ENCODE results near the gene FBXO22.

- TF ChIP-seq SUZ12 (IDR thresholded peaks at IDR 0.05) (no peak), ELF4 (IDR thresholded peaks at IDR 0.05) (no peak), BHLHE40 (IDR thresholded peaks at IDR 0.05; ENCODE audit: borderline replicate concordance) (no peak), ZNF384 (IDR thresholded peaks at IDR 0.05) (no peak), SP1 (IDR thresholded peaks at IDR 0.05) (no peak), FOXA1 (IDR thresholded peaks at IDR 0.05) (no peak), CTBP1 (IDR thresholded peaks at IDR 0.05; ENCODE audit: borderline replicate concordance) (no peak), FOXK2 (IDR thresholded peaks at IDR 0.05) (no peak), FOXM1 (IDR thresholded peaks at IDR 0.05; ENCODE audit: borderline replicate concordance) (no peak), TARDBP (IDR thresholded peaks at IDR 0.05) (no peak), HDGF (IDR thresholded peaks at IDR 0.05; ENCODE audit: borderline replicate concordance) (no peak), NFRKB (IDR thresholded peaks at IDR 0.05) (no peak), LEF1 (IDR thresholded peaks at IDR 0.05; ENCODE audit: borderline replicate concordance) (no peak), ARNT (IDR thresholded peaks at IDR 0.05) (no peak)
Measured at GRCh38 chr15:75923756-75924155, 20.1 kb downstream of the FBXO22 start.
